Prostate gland (tissue), 2 donors: Measurements from ENCODE around the gene CADPS. TPM values are rescaled to one million over a fixed set of nuclear protein-coding genes. Genes with fewer than 3 reads are reported as not detected.

Source experiments
- DNase-seq: peaks from one replicate; pipeline ENCODE4 v3.0.0-alpha.2; 2019; ENCODE audit warnings: low spot score
- H3K27ac ChIP-seq, 2 donors: fragments of 200-600 bp; sonication (generic); 2 replicates each; pipeline ENCODE4 v1.5.1; 2017 to 2019
- H3K27me3 ChIP-seq: fragments of 200-600 bp; sonication (generic); replicated peaks from 2 replicates; pipeline ENCODE4 v1.5.1; 2019; ENCODE audit not compliant: insufficient read depth
- H3K36me3 ChIP-seq, 2 donors: fragments of 200-600 bp; sonication (generic); 1 replicate in 1 of 2; 2 replicates in 1 of 2; pipeline versions ENCODE4 v1.5.1 to v1.8.1; 2017 to 2019
- H3K4me1 ChIP-seq: fragments of 200-600 bp; sonication (generic); replicated peaks from 2 replicates; pipeline ENCODE4 v1.5.1; 2019
- H3K4me3 ChIP-seq, 2 donors: fragments of 200-600 bp; sonication (generic); 2 replicates each; pipeline ENCODE4 v1.5.1; 2017 to 2019
- H3K9me3 ChIP-seq: fragments of 200-600 bp; sonication (generic); 2 replicates; pipeline ENCODE4 v1.5.1; 2017
- POLR2A ChIP-seq: fragments of 450-650 bp; IDR thresholded peaks from one replicate; pipeline ENCODE4 v1.6.1; 2016; ENCODE audit warnings: antibody characterized with exemption, mild to moderate bottlenecking
- POLR2AphosphoS5 ChIP-seq: sonication (generic); formaldehyde crosslinking; IDR thresholded peaks from one replicate; pipeline ENCODE4 v1.6.1; 2017; ENCODE audit warnings: antibody characterized with exemption
- WGBS: methylation state at CpG from one replicate; pipeline ENCODE4 v1.1.5; 2018; 5-methylcytosine and 5-hydroxymethylcytosine counted together
- intact Hi-C: fragments of 100-400 bp; cut with DNase I; formaldehyde crosslinking; loops from one replicate; pipeline ENCODE4 v1.14.2; 2022
- total RNA-seq, 2 donors: library from RNA; depleted of rRNA; stranded (reverse); fragments of >200 nt; gene quantifications; one replicate each; pipeline ENCODE4 v1.1.0, GENCODE V29; 2016
- TF ChIP-seq, protein P1 (sequence below), 4 experiments: fragments of 200-600 bp in 2 of 4; fragments of 450-650 bp in 2 of 4; sonication (generic) in 2 of 4; IDR thresholded peaks; 1 replicate in 3 of 4; 2 replicates in 1 of 4; pipeline ENCODE4 v1.5.1; 2016 to 2019; ENCODE audit warnings: antibody characterized with exemption in 4 of 4, mild to moderate bottlenecking in 2 of 4, moderate library complexity in 2 of 4

Gene CADPS
- total RNA-seq, 2 donors from 2014 or later: 4.0 to 7.7 TPM

DNA sequence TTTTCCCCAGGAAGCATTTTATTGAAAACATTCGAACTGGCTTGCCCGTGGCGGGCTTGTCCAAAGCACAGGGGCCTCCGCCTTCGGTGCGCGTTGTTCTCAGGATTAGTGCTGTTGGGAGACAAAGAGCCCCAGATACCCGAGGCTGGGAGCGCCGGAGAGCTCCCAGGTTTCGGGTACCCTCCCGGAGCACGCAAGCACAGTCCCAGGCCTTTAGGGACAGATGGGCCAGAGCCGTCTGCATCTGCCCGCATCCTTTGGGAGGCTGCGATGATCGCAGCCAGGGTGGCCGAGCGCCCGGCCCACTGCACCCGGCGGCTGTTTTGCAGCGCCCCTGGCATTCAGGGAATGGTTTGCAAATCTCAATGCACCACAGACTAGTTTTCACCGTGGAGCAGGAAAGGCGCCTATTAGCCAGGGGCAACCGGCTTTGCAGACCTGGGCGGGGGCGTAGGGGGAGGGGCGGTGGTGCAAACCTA is 496.9 kb downstream of the CADPS start:
- Histone ChIP-seq H3K27ac (no peak overlapping the region), H3K9me3 (no peaks in the 10 kb centered on the region), H3K27me3 (peaks cover 35% of the 10 kb centered on the region), H3K36me3 (no peaks in the 10 kb centered on the region), H3K4me1 (no peaks in the 10 kb centered on the region), H3K4me3 (no peak overlapping the region)
- DNase-seq: no peak
- WGBS: 5% methylated on average over 29 of the region's 29 CpGs
- TF ChIP-seq POLR2A (no peak), POLR2AphosphoS5 (no peak)
- TF ChIP-seq, protein P1, sequence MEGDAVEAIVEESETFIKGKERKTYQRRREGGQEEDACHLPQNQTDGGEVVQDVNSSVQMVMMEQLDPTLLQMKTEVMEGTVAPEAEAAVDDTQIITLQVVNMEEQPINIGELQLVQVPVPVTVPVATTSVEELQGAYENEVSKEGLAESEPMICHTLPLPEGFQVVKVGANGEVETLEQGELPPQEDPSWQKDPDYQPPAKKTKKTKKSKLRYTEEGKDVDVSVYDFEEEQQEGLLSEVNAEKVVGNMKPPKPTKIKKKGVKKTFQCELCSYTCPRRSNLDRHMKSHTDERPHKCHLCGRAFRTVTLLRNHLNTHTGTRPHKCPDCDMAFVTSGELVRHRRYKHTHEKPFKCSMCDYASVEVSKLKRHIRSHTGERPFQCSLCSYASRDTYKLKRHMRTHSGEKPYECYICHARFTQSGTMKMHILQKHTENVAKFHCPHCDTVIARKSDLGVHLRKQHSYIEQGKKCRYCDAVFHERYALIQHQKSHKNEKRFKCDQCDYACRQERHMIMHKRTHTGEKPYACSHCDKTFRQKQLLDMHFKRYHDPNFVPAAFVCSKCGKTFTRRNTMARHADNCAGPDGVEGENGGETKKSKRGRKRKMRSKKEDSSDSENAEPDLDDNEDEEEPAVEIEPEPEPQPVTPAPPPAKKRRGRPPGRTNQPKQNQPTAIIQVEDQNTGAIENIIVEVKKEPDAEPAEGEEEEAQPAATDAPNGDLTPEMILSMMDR (IDR thresholded peaks at IDR 0.05): no peak
- intact Hi-C loops: no loop called here

DNA sequence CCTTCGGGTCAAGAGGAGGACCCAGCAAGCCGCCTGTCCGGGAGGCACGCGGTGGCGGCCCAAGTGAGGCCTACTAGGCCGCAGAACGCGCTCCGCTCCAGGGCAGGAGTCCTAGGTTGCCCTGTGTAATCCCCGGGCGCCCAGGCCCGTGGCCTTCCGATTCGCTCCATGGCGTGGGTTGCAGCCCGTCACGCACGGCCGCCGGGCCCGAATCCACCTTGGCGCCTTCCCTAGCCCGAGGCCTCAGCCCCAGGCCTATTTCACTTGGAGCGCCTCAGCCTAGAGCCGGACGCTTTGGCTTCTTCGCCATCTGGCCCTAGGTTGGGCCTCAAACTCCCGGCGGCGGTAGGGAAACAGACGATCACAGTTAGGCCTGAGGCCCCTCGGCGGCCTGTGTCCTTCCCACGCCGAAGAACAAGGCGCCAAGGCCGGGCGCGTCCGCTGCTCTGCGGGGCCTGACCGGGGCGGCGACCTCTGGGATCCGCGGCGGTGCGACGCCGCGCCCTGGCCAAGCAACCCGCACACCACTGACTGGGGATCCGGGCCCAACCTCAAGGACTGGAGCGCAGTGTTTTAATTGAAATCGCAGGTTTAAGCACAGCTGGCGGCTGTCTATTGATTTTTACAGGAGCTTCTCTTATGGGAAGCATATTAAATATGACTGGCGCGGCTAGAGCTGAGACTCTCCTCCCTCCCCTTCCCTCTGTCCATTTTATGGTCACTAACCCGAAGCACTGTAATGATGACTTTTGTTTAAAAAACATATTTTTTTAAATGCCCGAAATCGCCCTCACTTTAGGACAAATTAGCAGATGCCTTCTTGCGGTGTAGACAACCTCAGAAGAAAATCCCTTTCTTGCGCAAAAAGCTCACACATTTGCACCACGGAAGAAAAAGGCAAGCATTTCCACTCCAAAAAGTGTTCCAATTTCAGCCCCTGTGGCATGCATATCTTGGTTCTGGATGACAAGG is 498.0 kb downstream of the CADPS start:
- Histone ChIP-seq H3K4me1 (peaks cover 3% of the 10 kb centered on the region), H3K27ac (no peak overlapping the region), H3K9me3 (no peaks in the 10 kb centered on the region), H3K36me3 (no peaks in the 10 kb centered on the region), H3K27me3 (peaks cover 44% of the 10 kb centered on the region), H3K4me3 (no peak overlapping the region)
- no peak for DNase-seq
- TF ChIP-seq POLR2AphosphoS5 (no peak), POLR2A (no peak)
- TF ChIP-seq, protein P1 (IDR thresholded peaks at IDR 0.05): no peak
- intact Hi-C loops: no loop called here
- WGBS: 23% methylated on average over 63 of the region's 65 CpGs

DNA sequence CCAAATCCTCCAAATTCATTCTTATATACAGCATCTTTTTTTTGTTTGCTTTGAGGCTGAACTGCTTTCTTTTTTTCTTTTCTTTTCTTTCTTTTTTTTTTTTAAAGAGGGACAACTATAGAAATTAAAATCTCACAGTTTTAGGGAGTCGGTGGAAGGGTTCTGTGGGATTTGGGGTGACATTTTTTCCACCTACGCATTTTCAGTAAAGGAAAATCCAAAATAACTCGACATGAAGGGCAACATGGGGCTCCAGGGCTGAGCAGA is 498.8 kb downstream of the CADPS start:
- Histone ChIP-seq H3K4me3 (no peak overlapping the region), H3K27ac (no peak overlapping the region), H3K36me3 (no peaks in the 10 kb centered on the region), H3K27me3 (peaks cover 52% of the 10 kb centered on the region), H3K4me1 (peaks cover 3% of the 10 kb centered on the region), H3K9me3 (no peaks in the 10 kb centered on the region)
- WGBS: 58% methylated on average over 3 of the region's 3 CpGs
- no peak for DNase-seq
- intact Hi-C loops: no loop called here
- TF ChIP-seq POLR2AphosphoS5 (no peak), POLR2A (no peak)
- TF ChIP-seq, protein P1 (IDR thresholded peaks at IDR 0.05): no peak

DNA sequence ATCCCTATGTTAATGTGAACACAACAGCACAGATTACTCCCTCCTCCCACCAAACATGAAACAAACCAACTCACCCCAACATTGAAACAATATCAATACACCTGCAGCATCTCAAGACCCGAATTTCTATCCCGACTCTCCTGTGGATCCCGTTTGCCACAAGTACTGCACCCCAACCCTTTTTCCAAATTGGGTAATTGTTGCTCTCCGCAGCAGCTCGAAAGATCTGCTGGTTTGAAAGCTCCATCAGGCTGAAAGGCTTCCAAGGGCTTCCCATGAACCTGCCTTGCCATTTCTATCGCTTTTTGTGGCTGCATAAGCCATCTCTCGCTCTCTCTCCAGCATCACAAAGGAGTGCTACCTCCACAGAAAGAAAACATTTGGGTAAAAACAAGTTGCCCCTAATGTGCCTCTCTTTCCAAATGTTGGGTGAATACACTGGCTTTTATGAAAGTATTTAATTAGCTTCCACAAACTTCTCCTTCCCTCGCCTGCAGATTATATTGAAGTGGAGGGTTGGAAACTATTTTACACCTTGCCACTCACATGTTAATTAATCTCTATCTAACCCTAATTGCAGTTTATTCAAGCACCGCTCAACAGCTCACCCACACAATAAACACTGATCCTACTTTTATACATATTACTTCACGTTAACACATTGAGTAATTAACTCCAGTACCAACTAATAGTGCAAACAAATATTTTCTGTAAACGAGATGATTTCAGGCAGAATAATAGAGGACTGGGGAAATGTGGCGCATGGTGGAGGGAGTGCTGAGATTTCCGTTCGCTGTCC is 499.4 kb downstream of the CADPS start:
- Histone ChIP-seq H3K27ac (no peak overlapping the region), H3K9me3 (no peaks in the 10 kb centered on the region), H3K4me1 (peaks cover 3% of the 10 kb centered on the region), H3K36me3 (no peaks in the 10 kb centered on the region), H3K27me3 (peaks cover 53% of the 10 kb centered on the region), H3K4me3 (no peak overlapping the region)
- TF ChIP-seq POLR2A (no peak), POLR2AphosphoS5 (no peak)
- TF ChIP-seq, protein P1 (IDR thresholded peaks at IDR 0.05): no peak
- WGBS: 31% methylated on average over 14 of the region's 14 CpGs
- intact Hi-C loops: no loop called here
- no peak for DNase-seq
